Measurements from ENCODE around the gene GADD45B.

The GADD45B gene, protein sequence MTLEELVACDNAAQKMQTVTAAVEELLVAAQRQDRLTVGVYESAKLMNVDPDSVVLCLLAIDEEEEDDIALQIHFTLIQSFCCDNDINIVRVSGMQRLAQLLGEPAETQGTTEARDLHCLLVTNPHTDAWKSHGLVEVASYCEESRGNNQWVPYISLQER

DNA sequence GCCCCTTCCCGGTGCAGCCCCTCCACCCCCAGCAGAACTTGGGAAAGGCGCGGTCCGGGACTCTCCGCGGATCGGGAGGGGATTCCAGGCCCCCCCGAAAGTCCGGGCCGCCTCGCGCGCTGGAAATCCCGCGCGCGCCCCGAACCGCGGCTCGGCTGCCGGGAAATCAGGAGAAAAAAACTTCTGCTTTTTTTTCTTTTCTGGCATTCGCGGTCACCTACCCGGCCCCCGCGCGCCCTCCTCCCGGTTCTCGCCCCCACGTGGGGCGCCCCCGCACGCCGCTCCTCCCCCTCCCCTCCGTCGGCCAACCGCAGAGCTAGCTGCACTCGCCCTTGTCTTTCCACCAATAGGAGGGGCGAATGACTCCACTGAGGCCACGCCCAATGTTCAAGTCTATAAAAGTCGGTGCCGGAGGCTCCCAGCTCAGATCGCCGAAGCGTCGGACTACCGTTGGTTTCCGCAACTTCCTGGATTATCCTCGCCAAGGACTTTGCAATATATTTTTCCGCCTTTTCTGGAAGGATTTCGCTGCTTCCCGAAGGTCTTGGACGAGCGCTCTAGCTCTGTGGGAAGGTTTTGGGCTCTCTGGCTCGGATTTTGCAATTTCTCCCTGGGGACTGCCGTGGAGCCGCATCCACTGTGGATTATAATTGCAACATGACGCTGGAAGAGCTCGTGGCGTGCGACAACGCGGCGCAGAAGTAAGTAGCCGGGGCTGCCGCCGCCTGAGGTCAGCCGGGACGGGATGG, at the start of gene GADD45B:
Gene GADD45B, plus strand, starts transcription at position 426 of the 749 bp plus-strand sequence. Its CDS starts 232 bp downstream, at position 658.
- DNase-seq: peak; percentile 60 to 98 (median 94)

DNA sequence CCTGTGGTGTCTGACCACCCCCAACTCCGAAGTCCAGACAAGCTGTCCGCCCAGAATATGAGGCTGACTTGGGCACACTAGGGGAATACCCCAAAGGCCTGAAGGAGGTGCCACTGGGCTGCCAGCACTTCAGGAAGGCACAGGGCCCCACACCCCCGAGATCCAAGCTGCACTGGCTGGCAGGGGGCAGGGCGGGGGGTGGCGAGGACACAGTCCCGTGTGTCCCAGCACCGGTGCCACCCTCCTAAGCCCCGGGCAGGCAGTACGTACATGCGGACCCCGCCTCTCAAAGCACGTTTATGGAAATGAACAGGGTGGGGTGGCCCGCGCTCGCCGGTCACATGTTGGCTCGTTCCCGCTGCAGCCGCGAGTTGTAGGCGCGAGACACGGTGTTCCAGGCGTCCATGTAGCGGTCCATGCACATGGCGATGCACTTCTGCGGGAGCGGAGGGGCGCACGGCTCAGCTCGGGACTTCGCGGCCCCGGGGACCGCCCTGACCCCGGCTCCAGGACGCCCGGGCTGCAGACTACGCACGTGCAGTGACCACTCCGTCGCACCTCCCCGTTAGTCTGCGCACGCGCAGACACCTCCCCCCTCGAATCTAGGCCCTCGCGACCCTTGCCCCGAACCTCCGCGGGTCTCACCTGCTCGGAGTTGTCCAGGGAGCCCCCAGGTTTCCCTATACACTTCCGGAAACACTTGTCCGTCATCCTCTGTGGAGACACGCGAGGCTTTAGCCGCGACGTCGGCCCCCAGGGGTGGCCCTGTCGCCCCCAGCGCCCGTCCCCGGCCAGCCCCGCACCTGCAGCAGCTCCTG, 49.1 kb upstream of the GADD45B start:
- peak in 12 of 56 donors; percentile 35 to 54 (median 44) for DNase-seq

DNA sequence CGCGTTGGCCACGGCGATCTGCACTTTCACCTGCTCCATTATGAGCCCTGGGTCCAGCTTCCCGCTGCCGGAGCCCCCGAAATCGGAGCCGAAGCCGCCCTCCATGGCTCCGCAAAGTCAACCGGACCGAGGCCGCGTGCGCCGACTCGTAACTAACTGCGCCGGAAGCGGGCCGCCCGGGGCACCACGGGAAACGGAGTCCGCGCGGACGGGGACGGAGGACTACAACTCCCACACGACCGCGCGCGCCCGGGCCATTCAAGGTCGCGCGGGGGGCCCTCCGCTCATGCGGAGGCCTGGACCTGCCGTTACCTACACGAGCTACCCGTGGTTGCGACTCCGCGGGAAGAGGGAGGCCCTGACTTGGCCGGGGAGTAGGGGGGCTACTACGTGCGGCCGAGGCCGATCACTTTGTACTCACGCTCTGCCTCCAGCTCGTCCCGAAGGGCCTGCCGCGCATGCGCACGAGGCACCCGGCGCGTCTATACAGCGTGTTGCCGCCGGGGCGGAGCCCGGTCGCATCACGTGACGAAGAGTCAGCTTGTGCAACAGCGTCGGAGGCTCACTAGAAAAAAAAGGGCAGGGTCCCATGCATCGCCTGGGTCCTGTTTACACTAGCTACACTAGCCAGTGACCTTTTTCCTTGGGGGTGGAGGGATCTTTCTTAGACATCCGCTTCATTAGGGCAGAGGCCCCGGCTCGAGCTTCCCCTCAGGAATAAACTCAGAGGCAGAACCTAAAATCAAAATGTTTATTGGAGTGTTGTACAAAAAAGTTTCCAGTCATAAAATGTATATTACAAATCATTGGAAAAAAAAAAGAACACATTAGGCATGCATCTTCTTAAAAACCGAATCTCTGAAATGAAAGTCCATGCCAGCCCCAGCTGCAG, 48.3 kb upstream of the GADD45B start, which contains the start of gene TIMM13:
Gene TIMM13, minus strand, starts transcription at position 158 of the 892 bp plus-strand sequence. Its CDS starts 53 bp downstream, at position 105.
- DNase-seq: peak; percentile 55 to 100 (median 95)

DNA sequence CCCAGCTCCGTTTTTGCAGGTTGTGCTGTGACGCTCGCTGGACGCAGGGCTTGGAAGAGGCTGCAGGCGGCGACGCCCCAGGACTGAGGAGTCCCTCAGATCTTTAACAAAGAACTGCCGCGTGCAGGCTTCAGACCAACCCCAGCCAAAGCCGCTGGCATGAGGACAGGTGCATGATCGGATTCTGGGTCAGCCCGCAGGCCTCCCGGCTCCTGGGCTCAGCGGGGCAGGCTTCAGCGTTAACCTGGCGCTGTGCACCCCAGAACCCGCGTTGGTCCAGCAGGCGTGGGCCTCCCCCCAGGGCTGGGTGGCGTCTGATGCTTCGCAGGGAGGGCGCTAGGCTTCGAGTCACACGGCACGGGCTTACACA, 47.6 kb upstream of the GADD45B start:
- peak in 16 of 56 donors; percentile 12 to 47 (median 30) for DNase-seq

DNA sequence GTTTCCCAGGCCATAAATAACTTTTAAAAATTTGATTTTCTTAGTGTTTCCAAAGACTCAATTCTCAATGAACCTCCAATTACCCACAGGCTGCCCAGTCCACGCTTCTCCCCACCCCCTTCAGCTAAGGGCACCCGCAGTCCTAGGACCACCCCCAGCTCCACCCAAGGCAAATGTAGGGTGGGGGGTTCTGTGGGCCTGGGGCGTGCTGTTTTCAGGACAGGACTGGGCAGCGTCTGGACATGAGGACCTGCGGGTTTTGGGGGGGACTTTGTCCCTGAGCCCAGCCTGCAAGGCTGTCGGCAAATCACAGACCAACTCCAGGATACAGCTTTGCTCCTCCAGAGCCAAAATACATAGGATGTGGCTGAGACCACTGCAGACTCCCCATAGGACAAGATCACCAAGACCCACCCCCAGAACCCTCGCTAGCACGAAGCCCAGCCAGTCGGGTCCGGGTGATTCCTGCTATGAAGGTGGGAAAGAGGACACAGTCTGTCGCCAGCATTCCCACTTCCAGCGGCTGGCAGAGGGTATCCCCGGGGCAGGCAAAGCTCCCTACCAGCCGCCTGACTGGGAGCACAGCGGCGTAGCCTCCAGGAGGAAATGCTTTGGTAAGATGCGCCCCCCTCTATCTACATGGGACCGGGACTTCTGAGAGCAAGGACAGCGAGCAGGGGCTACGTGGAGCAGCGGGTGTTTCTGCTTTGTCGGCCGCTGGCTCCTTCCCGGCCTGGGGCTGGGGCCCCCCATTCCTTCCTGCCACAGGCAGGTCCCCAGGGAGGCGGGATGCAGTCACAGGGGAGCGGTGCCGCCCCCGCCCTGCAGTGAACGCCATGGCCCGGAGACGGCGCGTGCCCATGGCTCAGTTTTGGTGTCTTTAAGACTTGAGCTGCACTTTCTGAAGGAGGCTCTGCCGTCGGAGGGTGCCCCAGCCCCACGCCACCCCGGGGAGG, 46.9 kb upstream of the GADD45B start:
- DNase-seq: no peak

DNA sequence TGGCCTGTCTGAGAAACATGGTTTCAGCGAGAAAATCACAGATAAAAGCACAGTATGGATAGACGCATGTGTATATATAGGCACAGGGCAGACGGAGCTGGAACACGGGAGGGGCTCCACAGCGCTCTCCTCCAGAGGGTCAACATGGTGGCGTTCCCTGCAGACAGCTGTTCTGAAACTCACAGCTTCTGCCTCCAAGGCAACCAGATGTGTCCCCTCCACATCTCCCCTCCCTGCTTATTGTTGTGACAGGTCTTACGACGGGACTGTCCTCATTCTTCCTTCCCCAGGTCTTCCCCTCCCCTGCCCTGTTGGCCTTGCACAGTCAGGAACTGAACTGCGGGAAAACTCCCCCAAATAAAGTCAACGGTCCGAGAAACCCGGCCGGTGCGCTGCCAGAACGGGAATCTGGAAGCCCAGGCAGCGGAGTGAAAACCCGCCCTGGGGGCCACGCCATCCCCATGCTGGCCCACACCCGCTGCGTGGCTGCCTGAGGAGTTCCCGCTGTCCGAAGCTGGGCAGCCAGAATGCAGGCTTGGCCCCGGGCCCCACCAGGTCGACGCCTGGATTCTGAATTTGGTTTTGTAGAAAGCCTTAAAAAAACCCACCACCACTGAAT, 45.9 kb upstream of the GADD45B start:
- no peak for DNase-seq

DNA sequence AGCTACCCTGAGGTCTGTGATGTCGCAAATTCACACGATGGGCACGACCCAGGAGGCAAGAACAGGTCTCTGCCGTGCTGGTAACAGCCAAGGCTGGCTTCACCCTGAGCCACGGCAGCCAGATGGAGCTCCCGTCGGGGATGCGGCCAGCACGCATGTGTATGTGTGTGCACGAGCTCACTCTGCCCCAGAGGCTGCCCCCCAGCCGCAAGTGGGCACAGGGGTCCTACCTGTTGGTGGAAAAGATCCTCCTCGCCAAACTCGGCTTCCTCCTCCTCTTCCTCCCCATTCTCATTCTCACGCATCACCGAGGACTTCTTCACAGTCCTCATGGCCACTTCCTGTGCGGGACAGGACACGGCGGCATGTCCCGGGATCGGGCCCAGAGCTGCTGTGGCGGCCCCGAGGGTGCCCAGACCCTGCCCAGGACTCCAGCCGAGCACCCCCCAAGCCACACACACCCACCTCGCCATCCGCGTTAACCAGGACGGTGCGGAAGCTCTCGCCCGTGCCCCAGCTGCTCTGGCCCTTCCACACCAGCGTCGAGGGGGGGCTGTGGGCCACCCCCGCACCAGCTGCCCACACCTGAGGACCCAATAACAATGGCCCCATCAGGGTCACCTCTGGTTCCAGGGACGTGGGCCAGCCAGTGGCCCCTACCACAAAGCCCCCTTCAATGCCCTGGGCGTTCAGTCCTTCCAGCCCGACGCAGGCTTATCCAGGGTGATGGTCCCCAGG, 44.4 kb upstream of the GADD45B start:
- no peak for DNase-seq

DNA sequence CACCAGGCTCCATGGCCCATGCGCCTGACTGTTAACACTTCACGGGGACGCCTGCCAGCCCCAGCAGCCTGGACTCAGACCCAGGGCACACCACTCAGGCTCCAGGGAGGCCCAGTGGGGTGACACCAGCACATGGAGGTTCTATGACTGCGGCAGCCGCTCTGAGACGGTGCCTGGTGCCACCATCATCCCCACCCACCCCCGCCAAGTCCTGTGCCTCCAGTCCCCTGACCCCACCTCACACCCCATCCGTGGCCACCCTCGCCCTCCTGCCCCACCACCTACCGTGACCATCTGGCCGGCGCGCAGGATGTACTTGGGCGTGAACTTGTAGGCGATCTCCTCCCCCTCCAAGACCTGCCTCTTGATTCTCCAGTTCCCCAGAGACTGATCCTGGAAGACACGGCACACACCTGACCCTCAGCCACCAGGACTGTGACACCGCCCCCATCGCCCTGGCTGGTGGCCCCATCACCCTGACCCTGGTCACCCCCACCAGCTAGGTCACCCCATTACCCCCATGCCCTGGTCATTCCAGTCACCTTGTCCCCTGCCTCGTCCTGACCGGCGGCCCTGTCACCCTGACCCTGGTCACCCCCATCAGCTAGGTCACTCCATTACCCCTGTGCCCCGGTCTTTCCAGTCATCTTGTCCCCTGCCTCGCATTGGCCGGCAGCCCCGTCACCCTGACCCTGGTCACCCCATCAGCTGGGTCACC, 43.6 kb upstream of the GADD45B start:
- no peak for DNase-seq

DNA sequence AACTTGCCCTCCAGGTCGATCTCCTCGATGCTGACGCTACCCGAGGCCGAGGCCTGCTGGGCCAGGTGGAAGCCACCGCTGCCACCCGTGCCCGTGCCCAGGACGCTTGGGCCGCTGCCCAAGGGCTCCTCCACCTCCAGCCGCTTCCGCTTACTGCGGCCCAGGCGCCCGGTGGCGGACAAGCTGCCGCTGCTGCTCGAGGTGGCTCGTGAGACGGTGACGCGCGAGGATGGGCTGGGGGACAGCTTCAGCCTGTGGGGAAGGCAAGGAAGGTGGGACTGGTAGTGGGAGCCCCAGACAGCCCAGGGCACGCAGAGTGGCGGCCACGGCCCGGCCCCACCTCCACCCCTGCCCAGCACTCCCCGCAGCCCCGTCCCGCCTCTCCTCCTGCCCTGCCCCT, 42.1 kb upstream of the GADD45B start:
- no peak for DNase-seq

DNA sequence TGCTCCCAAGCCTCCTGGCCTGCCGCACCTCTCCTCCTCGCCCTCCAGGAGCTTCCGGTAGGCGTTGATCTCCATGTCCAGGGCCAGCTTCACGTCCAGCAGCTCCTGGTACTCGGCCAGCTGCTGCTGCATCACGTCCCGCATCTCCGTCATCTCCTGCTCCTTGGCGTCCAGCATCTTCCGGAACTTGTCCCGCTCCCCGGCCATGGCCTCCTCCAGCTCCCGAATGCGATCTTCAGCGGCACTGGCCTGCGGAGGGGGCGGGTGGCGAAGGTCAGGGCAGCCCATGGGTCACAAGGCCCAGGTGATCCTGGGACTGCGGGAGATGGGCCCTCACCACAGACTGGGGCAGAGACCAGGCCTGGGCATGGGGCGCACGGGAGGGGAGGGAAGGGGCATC, 41.7 kb upstream of the GADD45B start:
- no peak for DNase-seq

DNA sequence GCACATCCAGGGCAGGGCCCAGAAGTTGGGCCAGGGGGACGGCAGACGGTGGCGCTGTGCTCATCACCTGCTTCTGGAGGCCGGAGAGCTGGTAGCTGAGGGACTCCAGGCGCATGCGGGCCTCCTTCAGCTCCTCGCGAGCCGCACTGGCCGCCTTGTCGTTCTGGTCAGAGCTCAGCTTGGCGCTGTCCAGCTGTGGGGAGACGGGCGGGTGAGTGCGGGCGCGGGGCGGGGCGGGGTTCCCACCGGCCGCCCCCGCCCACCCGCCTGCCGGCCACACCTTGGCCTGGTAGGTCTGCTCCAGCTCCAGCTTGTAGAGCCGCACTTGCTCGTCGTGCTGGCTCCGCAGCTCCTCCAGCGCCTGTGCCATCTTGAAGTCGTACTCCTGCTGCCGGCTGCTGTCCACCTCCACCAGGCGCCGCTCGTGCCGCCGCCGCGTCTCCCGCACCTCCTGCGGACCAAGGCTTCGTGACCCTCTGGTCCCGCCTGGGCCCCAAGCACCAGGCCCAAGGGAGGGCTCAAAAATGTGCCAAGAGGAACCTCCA, 41.1 kb upstream of the GADD45B start:
- DNase-seq: no peak

DNA sequence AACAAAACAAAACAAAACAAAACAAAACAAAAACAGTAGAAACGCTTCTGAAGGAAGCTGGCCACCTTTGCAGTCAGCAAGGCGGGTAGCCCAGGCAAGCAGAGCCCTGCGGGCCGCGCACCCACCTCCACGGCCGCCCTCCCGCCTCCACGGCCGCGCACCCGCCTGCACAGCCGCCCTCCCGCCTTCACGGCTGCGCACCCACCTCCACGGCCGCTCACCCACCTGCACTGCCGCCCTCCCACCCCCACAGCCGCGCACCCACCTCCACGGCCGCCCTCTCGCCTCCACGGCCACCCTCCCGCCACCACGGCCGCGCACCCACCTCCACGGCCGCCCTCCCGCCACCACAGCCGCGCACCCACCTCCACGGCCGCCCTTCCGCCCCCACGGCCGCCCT, 39.5 kb upstream of the GADD45B start:
- DNase-seq: no peak

DNA sequence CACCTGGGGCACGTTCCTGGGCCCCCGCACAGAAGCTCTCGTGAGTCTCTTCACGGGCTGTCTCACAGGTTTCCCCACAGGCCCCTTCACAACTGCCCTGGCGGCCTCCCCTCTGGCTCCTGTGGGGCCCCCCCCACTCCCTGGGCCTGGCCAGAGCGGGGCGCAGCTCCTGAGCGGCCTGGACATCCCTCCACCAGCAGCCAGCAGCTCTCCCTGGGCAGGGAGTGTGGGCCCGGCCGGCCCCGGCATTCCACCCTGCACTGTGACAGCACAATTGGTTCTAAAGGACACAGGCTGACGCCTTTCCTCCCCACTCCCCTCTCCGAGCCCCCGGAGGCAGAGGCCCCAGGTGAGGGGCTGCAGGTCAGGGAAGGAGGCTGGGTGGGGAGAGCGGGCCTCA, 39.0 kb upstream of the GADD45B start:
- no peak for DNase-seq

DNA sequence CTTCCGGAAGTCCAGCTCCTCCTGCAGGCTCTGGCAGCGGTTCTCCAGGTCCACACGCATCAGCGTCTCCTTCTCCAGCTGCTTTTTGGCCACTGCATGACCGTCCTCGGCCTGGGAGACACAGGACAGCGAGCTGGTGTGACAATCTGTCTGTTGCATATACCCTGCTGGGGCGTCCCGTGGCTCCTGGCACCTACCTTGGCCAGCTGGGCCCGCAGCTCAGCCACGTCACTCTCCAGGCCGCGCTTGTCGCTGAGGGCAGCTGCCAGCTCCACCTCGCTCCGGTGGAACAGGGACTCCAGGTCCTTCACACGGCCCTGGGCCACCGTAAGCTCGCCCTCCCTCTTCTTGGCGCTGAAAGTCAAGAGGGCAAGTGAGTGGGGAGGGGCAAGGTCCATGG, 37.7 kb upstream of the GADD45B start:
- no peak for DNase-seq

DNA sequence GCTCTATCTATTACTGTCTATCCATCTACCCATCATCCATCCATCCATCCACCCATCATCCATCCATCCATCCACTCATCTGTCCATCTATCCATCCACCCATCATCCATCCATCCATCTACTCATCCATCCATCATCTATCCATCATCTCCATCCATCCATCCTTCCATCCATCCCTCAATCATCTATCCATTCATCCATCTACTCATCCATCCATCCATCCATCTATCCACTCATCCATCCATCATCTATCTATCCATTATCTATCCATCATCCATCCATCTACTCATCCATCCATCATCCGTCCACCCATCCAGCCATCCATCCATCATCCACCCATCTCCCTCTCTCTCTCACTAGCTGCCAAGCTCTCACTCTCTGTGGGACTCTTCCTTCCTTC, 35.4 kb upstream of the GADD45B start:
- DNase-seq: no peak

DNA sequence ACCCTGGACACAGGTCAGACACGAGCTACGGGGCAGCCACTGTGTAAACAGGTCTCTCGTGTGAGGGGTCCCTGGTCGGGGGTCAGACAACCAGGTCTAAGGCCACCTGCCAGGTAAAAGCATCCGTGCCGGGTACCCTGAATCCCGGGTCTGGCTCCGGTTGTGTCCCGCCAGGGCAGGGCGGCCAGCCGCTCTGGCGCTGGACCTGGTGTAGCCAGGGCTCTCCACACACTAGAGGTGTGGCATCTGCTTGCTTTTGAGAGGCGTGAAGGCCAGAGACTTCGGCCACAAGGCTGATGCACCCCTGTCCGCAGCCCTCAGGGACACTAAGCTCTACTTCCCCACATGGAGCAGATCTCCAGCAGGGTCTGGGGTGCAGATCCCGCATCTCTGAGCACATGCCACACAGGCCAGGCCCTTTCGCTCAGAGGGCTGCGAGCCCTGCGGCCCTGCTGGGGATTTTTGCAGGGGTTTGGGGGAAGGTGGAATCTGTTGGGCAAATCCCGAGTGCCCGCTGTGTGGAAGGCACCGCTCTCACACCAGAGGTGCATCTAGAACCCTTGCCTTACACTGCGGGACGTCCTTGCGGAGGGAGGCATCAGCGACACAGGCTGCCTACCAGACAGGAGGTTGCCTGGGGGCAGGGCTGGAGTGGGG, 34.7 kb upstream of the GADD45B start:
- no peak for DNase-seq

DNA sequence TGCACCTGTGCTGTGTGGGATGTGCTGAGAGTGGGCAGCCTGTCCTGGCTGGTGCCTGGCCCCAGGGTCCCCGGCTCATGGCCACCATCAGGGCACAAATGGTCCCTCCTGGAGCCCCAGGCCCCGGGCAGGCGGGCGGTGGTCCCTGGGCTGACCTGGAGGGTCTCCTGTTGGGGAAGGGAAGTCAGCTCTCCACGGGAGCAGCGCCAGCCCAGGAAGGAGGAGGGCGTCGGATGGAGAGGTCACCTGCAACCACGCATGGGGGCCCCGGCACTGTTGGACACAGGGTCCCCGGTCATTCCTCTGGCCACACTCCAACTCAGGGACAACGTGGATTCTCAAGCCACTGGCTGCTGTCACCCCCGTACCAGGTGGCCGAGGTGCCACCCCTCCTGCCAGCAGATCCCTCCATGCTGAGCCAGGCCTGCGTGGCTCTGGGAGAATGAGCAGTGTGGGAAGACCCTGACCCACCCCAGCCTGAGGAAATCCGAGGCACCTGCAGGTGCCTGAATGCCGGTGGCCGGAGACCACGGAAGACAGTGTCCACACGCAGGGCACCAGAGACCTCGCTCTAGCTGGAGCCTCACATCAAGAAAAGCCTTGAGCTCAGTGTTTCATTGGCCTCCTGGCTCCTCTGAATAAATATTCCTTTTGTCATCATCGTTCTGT, 32.7 kb upstream of the GADD45B start:
- DNase-seq: no peak

All from nucleus accumbens (tissue), 56 donors.